Gastroesophageal sphincter (tissue), 4 donors: ENCODE measurements around the gene HCN1. TPM values are rescaled to one million over a fixed set of nuclear protein-coding genes. Genes with fewer than 3 reads are reported as not detected.

ENCODE experiments used
- ATAC-seq: fragments of 150-250 bp; one replicate; pipeline ENCODE4 v1.9.1; 2016; ENCODE audit warnings: mild to moderate bottlenecking, moderate library complexity
- H3K27ac ChIP-seq, 4 donors: fragments of 200-600 bp; sonication (generic) in 3 of 4; 1 replicate in 3 of 4; 2 replicates in 1 of 4; pipeline ENCODE4 v1.5.1; 2016 to 2019
- H3K27me3 ChIP-seq: fragments of 200-600 bp; sonication (generic); one replicate; pipeline ENCODE4 v1.5.1; 2019
- H3K36me3 ChIP-seq, 2 donors: fragments of 200-600 bp; sonication (generic); one replicate each; pipeline ENCODE4 v1.5.1; 2019; ENCODE audit warnings: control low read depth in 1 of 2
- H3K4me1 ChIP-seq, 3 donors: fragments of 200-600 bp; sonication (generic); 1 replicate in 2 of 3; 2 replicates in 1 of 3; pipeline ENCODE4 v1.5.1; 2016 to 2019; ENCODE audit warnings: control low read depth in 2 of 3
- H3K4me3 ChIP-seq, 2 donors: fragments of 200-600 bp; sonication (generic); one replicate each; pipeline ENCODE4 v1.5.1; 2019; ENCODE audit warnings: mild to moderate bottlenecking in 1 of 2, moderate library complexity in 1 of 2
- H3K9me3 ChIP-seq, 3 donors: fragments of 200-600 bp; sonication (generic); one replicate each; pipeline ENCODE4 v1.5.1; 2017 to 2019; ENCODE audit warnings: control low read depth in 2 of 3
- CTCF ChIP-seq, 4 experiments: fragments of 200-600 bp in 2 of 4; fragments of 450-650 bp in 2 of 4; sonication (generic) in 1 of 4; IDR thresholded peaks; one replicate each; pipeline ENCODE4 v1.5.1; 2017 to 2019; ENCODE audit warnings: antibody characterized with exemption in 4 of 4, mild to moderate bottlenecking in 2 of 4, moderate library complexity in 2 of 4
- EP300 ChIP-seq: sonication (generic); formaldehyde crosslinking; IDR thresholded peaks from one replicate; pipeline ENCODE4 v1.6.1; 2017; ENCODE audit warnings: antibody characterized with exemption, mild to moderate bottlenecking
- POLR2A ChIP-seq, 2 donors: fragments of 450-650 bp; IDR thresholded peaks; one replicate each; pipeline ENCODE4 v1.6.1; 2017; ENCODE audit warnings: antibody characterized with exemption in 2 of 2, mild to moderate bottlenecking in 2 of 2, moderate library complexity in 1 of 2
- POLR2AphosphoS5 ChIP-seq: sonication (generic); formaldehyde crosslinking; IDR thresholded peaks from one replicate; pipeline ENCODE4 v1.6.1; 2017; ENCODE audit warnings: antibody characterized with exemption
- WGBS, 2 donors: methylation state at CpG; one replicate each; pipeline ENCODE4 v1.1.5; 2018; ENCODE audit warnings: low coverage in 1 of 2; 5-methylcytosine and 5-hydroxymethylcytosine counted together
- total RNA-seq, 4 donors: library from RNA; depleted of rRNA; stranded (reverse); fragments of >200 nt; gene quantifications; one replicate each; pipeline ENCODE4 v1.1.0, GENCODE V29; 2016

Gene HCN1
- total RNA-seq, 4 donors from 2014 or later = 0.19 to 1.3 (median 0.63) TPM

GRCh38 chr5:45399041-45399440, 297.1 kb downstream of the HCN1 start:
- TF ChIP-seq CTCF (IDR thresholded peaks at IDR 0.05) (no peak), POLR2AphosphoS5 (no peak), POLR2A (IDR thresholded peaks at IDR 0.05) (no peak), EP300 (no peak)
- ATAC-seq = no peak
- H3K4me1 ChIP-seq = no peaks in the 10 kb centered on the region
- H3K4me3 ChIP-seq = no peak overlapping the region
- H3K27me3 ChIP-seq = no peaks in the 10 kb centered on the region
- H3K27ac ChIP-seq = no peak overlapping the region
- H3K9me3 ChIP-seq = no peaks in the 10 kb centered on the region
- 11 to 14% methylated on average over 1 of the region's 1 CpG for WGBS, 2 donors
- no peaks in the 10 kb centered on the region for H3K36me3 ChIP-seq

GRCh38 chr5:45385321-45386058, 310.7 kb downstream of the HCN1 start:
- Histone ChIP-seq H3K27me3 (no peaks in the 10 kb centered on the region), H3K9me3 (no peaks in the 10 kb centered on the region), H3K27ac (no peak overlapping the region), H3K4me3 (no peak overlapping the region), H3K4me1 (no peaks in the 10 kb centered on the region), H3K36me3 (no peaks in the 10 kb centered on the region)
- 58 to 59% methylated on average over 5 to 6 of the region's 6 CpGs for WGBS, 2 donors
- TF ChIP-seq POLR2AphosphoS5 (no peak), EP300 (no peak), CTCF (IDR thresholded peaks at IDR 0.05) (no peak), POLR2A (IDR thresholded peaks at IDR 0.05) (no peak)
- ATAC-seq = peak; percentile 51

- TF ChIP-seq EP300 (no peak), CTCF (IDR thresholded peaks at IDR 0.05) (no peak), POLR2AphosphoS5 (no peak), POLR2A (IDR thresholded peaks at IDR 0.05) (no peak)
- ATAC-seq = no peak
- no peaks in the 10 kb centered on the region for H3K36me3 ChIP-seq
- H3K4me1 ChIP-seq = no peaks in the 10 kb centered on the region
- H3K9me3 ChIP-seq = no peaks in the 10 kb centered on the region
- H3K27ac ChIP-seq = no peak overlapping the region
- no peak overlapping the region for H3K4me3 ChIP-seq
- WGBS, 2 donors = 24 to 49% methylated on average over 2 of the region's 2 CpGs
- no peaks in the 10 kb centered on the region for H3K27me3 ChIP-seq
Measured at GRCh38 chr5:45383985-45384384, 312.2 kb downstream of the HCN1 start.

GRCh38 chr5:45382583-45382982, 313.6 kb downstream of the HCN1 start:
- WGBS, 2 donors = 84 to 93% methylated on average over 2 of the region's 2 CpGs
- Histone ChIP-seq H3K4me3 (no peak overlapping the region), H3K36me3 (no peaks in the 10 kb centered on the region), H3K4me1 (no peaks in the 10 kb centered on the region), H3K27ac (no peak overlapping the region), H3K27me3 (no peaks in the 10 kb centered on the region), H3K9me3 (no peaks in the 10 kb centered on the region)
- no peak for TF ChIP-seq POLR2A (IDR thresholded peaks at IDR 0.05)
- no peak for TF ChIP-seq EP300
- TF ChIP-seq CTCF (IDR thresholded peaks at IDR 0.05) = no peak
- no peak for ATAC-seq

- no peak for TF ChIP-seq CTCF (IDR thresholded peaks at IDR 0.05)
- TF ChIP-seq POLR2AphosphoS5 = no peak
- no peak for TF ChIP-seq POLR2A (IDR thresholded peaks at IDR 0.05)
- no peak for TF ChIP-seq EP300
- H3K4me1 ChIP-seq = no peaks in the 10 kb centered on the region
Measured at GRCh38 chr5:45376417-45376816, 319.8 kb downstream of the HCN1 start.

More at GRCh38 chr5:45376417-45376816, 319.8 kb downstream of the HCN1 start:
- no peaks in the 10 kb centered on the region for H3K27me3 ChIP-seq
- H3K4me3 ChIP-seq = no peak overlapping the region
- no peaks in the 10 kb centered on the region for H3K9me3 ChIP-seq
- H3K36me3 ChIP-seq = no peaks in the 10 kb centered on the region
- 27 to 43% methylated on average over 1 to 2 of the region's 2 CpGs for WGBS, 2 donors
- no peak for ATAC-seq
- no peak overlapping the region for H3K27ac ChIP-seq
